Stimulated activated CD4-positive, alpha-beta T cell treated with anti-CD3 and anti-CD28 coated beads, Interleukin-15, amount 100 ng/mL, for 48 hours (primary cell): ENCODE data around the gene ADGRA1.
A peak's percentile ranks its signal among the peaks of the same experiment; 100 is the strongest.
"Not testable (repeated sequence)": the region's sequence is repeated elsewhere in the genome, so short reads cannot be mapped to it uniquely, and the experiment has no call there.

Experiments
- DNase-seq, 2 donors: peaks; one replicate each; pipeline ENCODE4 v3.0.0-alpha.2; 2020; ENCODE audit warnings: low read depth in 2 of 2

Gene ADGRA1

GRCh38 chr10:133127291-133128125 is 39.8 kb downstream of the ADGRA1 start:
- peak; percentile 25 to 38 for DNase-seq

- DNase-seq = no peak
Measured at GRCh38 chr10:133128126-133129070, 40.7 kb downstream of the ADGRA1 start.

- DNase-seq = no peak
Measured at GRCh38 chr10:133129071-133129858, 41.5 kb downstream of the ADGRA1 start.

- no peak for DNase-seq
Measured at GRCh38 chr10:133129859-133130495, 42.3 kb downstream of the ADGRA1 start.

GRCh38 chr10:133130602-133131001 is 42.9 kb downstream of the ADGRA1 start:
- no peak for DNase-seq

GRCh38 chr10:133131053-133131452 is 43.3 kb downstream of the ADGRA1 start:
- no peak for DNase-seq

GRCh38 chr10:133131734-133132472 is 44.2 kb downstream of the ADGRA1 start:
- DNase-seq = no peak

GRCh38 chr10:133132473-133133291 is 45.0 kb downstream of the ADGRA1 start:
- DNase-seq = no peak

- DNase-seq = no peak
Measured at GRCh38 chr10:133133471-133134231, 45.9 kb downstream of the ADGRA1 start.

GRCh38 chr10:133134411-133135115 is 46.8 kb downstream of the ADGRA1 start:
- no peak for DNase-seq

- no peak for DNase-seq
Measured at GRCh38 chr10:133135116-133135465, 47.4 kb downstream of the ADGRA1 start.

- not testable (repeated sequence) for DNase-seq
Measured at GRCh38 chr10:133137486-133138145, 49.9 kb downstream of the ADGRA1 start.

GRCh38 chr10:133139551-133140065 is 51.9 kb downstream of the ADGRA1 start:
- DNase-seq = no peak

- no peak for DNase-seq
Measured at GRCh38 chr10:133140417-133141143, 52.9 kb downstream of the ADGRA1 start.

- DNase-seq = no peak
Measured at GRCh38 chr10:133141144-133141957, 53.6 kb downstream of the ADGRA1 start.

GRCh38 chr10:133141958-133142340 is 54.2 kb downstream of the ADGRA1 start:
- no peak for DNase-seq
